Testis (tissue), 3 donors: Measurements from ENCODE around the gene CST6. TPM values are rescaled to one million over a fixed set of nuclear protein-coding genes. Genes with fewer than 3 reads are reported as not detected.
"Not testable (repeated sequence)": the region's sequence is repeated elsewhere in the genome, so short reads cannot be mapped to it uniquely, and the experiment has no call there.

Experiments
- DNase-seq: peaks from one replicate; pipeline ENCODE4 v3.0.0-alpha.2; 2019
- H3K27ac ChIP-seq, 2 donors: fragments of 200-600 bp; sonication (generic); one replicate each; pipeline ENCODE4 v1.5.1; 2019
- H3K27me3 ChIP-seq: fragments of 200-600 bp; sonication (generic); one replicate; pipeline ENCODE4 v1.5.1; 2019
- H3K36me3 ChIP-seq: fragments of 200-600 bp; sonication (generic); one replicate; pipeline ENCODE4 v1.5.1; 2017; ENCODE audit warnings: low read depth; ENCODE audit errors: missing control alignments
- H3K4me1 ChIP-seq: fragments of 200-600 bp; sonication (generic); one replicate; pipeline ENCODE4 v1.5.1; 2019
- H3K4me3 ChIP-seq, 2 donors: fragments of 200-600 bp; sonication (generic); one replicate each; pipeline ENCODE4 v1.5.1; 2017 to 2019
- H3K9me3 ChIP-seq: fragments of 200-600 bp; sonication (generic); one replicate; pipeline ENCODE4 v1.5.1; 2017
- CTCF ChIP-seq, 3 experiments: fragments of 450-650 bp in 2 of 3; fragments of 200-600 bp in 1 of 3; sonication (generic) in 1 of 3; IDR thresholded peaks; one replicate each; pipeline ENCODE4 v1.5.1; 2016 to 2019; ENCODE audit warnings: antibody characterized with exemption in 3 of 3, mild to moderate bottlenecking in 2 of 3, moderate library complexity in 1 of 3
- POLR2A ChIP-seq: fragments of 450-650 bp; IDR thresholded peaks from one replicate; pipeline ENCODE4 v1.6.1; 2017; ENCODE audit warnings: antibody characterized with exemption, mild to moderate bottlenecking, moderate library complexity
- WGBS, 2 donors: methylation state at CpG; one replicate each; pipeline ENCODE4 v1.1.5; 2018; 5-methylcytosine and 5-hydroxymethylcytosine counted together
- intact Hi-C: fragments of 100-400 bp; cut with DNase I; formaldehyde crosslinking; loops from one replicate; pipeline ENCODE4 v1.15.1; 2023; ENCODE audit warnings: low total_unique reads
- polyA plus RNA-seq: library from polyadenylated mRNA; stranded (reverse); fragments of 350-450 nt; fragmentation: Illumina TruSeq; extraction: RNeasy Lipid Tissue Mini Kit (QIAGEN cat#74804); gene quantifications from one replicate; pipeline ENCODE4 v1.2.3, GENCODE V29; 2014; ENCODE audit warnings: low read depth, low replicate concordance; ENCODE audit not compliant: insufficient read depth
- total RNA-seq, 2 donors: library from RNA; depleted of rRNA; stranded (reverse); fragments of >200 nt; gene quantifications; one replicate each; pipeline ENCODE4 v1.2.3, GENCODE V29; 2016

The CST6 gene
- total and polyA plus RNA-seq, 3 donors from 2014 or later, result 3.0 to 11.9 (median 6.6) TPM

DNA sequence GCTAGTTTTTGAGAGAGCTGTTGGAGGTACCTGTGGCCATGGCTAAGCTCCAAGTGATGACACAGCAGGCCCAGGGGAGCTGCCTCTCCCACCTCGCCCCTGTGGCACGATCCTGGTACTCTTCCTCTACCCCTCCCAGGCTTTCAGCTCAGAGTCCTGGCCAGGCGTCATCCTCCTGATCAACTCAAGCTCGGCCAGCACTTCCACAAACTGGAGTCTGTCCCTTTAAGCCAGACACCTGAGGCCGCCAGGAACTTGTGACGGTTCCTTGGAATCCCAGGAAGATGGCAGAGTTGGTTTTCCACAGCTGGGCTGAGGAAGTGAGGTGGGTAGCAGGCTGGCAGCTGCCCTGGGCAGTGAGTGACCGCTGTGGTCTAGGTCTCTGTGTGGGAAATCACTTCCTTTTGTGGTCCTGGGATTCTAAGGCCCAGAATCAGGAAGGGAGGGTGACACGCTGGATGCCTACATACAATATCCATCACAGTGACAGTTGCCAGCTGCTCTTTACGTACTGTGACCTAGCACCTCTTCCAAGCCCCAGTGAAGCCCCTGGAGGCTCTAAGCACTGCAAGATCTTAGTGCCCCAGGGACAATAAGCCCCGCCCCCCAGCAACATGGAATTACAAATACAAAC lies 3.2 kb upstream of the CST6 start:
- WGBS, 2 donors, result 63 to 74% methylated on average over 10 of the region's 10 CpGs
- TF ChIP-seq POLR2A (no peak), CTCF (IDR thresholded peaks at IDR 0.05) (no peak)
- intact Hi-C loops, result no loop called here
- Histone ChIP-seq H3K4me3 (no peak overlapping the region), H3K27ac (no peak overlapping the region), H3K27me3 (no peaks in the 10 kb centered on the region), H3K36me3 (no peaks in the 10 kb centered on the region), H3K9me3 (no peaks in the 10 kb centered on the region), H3K4me1 (peaks cover 11% of the 10 kb centered on the region)
- DNase-seq, result no peak

GRCh38 chr11:66010036-66010435 lies 1.8 kb upstream of the CST6 start:
- H3K27ac ChIP-seq, H3K27me3 ChIP-seq, DNase-seq, H3K9me3 ChIP-seq, intact Hi-C loops, H3K4me3 ChIP-seq, H3K36me3 ChIP-seq: not testable (repeated sequence)
- 75 to 78% methylated on average over 3 to 4 of the region's 4 CpGs for WGBS, 2 donors
- peaks cover 11% of the 10 kb centered on the region for H3K4me1 ChIP-seq

DNA sequence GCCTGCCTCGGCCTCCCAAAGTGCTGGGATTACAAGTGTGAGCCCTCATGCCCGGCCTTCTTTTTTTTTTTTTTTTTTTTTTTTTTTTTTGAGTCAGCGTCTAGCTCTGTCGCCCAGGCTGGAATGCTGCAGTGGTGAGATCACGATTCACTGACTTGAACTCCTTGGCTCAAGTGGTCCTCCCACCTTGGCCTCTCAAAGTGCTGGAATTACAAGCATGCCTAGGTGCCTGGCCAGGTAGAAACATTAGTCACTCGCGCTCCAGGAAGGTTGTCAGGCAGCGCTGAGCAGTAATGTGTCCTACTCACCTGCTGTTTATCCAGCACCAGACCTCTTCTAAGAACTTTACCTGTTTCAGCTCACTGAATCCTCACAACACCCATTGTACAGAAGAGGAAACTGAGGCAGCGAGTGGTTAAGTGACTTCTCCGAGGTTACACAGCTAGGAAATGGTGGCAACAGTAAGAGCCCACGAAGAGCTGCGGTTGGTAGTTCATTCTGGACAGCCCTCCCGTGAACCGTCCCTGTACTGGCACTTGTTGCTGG lies 496 bp upstream of the CST6 start:
- intact Hi-C loops, result no loop called here
- peak overlapping the region in 1 of 2 donors; percentile 5 for H3K4me3 ChIP-seq
- no peaks in the 10 kb centered on the region for H3K27me3 ChIP-seq
- no peak for DNase-seq
- TF ChIP-seq POLR2A, result no peak
- TF ChIP-seq CTCF (IDR thresholded peaks at IDR 0.05), result no peak
- H3K36me3 ChIP-seq, result no peaks in the 10 kb centered on the region
- WGBS, 2 donors, result 40 to 42% methylated on average over 11 to 14 of the region's 14 CpGs
- H3K27ac ChIP-seq, result no peak overlapping the region
- H3K4me1 ChIP-seq, result peaks cover 11% of the 10 kb centered on the region
- H3K9me3 ChIP-seq, result no peaks in the 10 kb centered on the region

DNA sequence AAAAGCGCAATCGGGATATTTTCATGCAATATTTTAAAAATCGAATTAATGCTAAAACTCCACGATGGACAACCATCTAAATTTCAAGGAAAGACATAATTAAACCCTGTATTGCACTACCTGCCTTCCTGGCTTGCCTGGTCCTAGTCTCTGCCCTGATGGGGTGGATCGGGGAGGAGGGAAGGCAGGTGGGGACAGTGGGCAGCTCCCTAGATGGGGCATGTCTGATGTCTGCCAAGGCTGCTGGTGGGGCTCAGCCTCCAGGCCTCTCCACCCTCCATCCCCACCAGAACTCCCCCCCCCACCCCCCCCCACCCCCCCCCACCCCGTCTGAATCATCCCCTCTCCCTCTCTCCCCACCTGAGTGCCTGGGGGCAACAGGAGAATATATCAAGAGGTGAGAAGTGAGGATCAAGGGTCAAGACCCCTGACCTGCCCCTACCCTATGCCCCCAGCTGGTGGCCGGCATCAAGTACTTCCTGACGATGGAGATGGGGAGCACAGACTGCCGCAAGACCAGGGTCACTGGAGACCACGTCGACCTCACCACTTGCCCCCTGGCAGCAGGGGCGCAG lies 650 bp downstream of the CST6 start:
- DNase-seq, result no peak
- Histone ChIP-seq H3K4me1 (peaks cover 3% of the 10 kb centered on the region), H3K27me3 (no peaks in the 10 kb centered on the region), H3K9me3 (no peaks in the 10 kb centered on the region), H3K4me3 (no peak overlapping the region), H3K36me3 (no peaks in the 10 kb centered on the region), H3K27ac (no peak overlapping the region)
- WGBS, 2 donors, result 47 to 50% methylated on average over 6 to 12 of the region's 12 CpGs
- TF ChIP-seq POLR2A (no peak), CTCF (IDR thresholded peaks at IDR 0.05) (no peak)
- intact Hi-C loops, result no loop called here

DNA sequence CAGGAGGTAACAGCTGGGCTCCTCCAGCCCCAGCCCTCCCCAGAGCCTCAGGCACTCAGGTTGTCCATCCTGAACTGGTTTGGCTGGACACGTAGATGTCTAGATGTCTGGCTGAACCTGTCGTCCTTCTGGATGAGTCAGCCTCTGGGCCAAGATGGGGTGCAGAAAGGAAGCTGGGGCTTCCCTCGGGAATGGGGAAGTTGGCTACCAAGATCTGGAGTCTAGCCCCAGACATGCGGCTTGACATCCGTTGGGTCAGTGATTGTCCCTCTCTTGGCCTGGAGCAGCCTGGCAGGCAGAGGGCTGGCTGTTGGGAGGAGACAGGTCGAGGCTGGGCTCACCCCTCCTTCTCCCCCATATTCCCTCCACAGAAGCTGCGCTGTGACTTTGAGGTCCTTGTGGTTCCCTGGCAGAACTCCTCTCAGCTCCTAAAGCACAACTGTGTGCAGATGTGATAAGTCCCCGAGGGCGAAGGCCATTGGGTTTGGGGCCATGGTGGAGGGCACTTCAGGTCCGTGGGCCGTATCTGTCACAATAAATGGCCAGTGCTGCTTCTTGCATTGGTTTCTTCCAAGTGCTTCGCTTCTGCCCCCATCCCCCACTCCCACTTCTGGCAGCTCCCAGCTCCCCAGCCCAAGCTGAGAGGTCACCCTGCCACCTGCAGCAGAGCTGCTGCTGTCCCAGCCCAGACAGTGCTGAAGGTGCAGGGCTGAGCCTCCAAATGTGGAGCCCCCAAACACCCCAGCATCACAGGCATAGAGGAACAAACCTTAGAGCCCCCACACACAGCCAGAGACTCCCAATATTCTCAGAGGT lies 1.3 kb downstream of the CST6 start:
- H3K27me3 ChIP-seq, result no peaks in the 10 kb centered on the region
- H3K27ac ChIP-seq, result no peak overlapping the region
- intact Hi-C loops, result no loop called here
- WGBS, 2 donors, result 66 to 67% methylated on average over 5 to 12 of the region's 12 CpGs
- no peaks in the 10 kb centered on the region for H3K9me3 ChIP-seq
- H3K36me3 ChIP-seq, result no peaks in the 10 kb centered on the region
- no peak overlapping the region for H3K4me3 ChIP-seq
- DNase-seq, result no peak
- peaks cover 3% of the 10 kb centered on the region for H3K4me1 ChIP-seq
- TF ChIP-seq POLR2A (no peak), CTCF (IDR thresholded peaks at IDR 0.05) (no peak)
